IMR-90 (cell line): ENCODE results near the gene AJUBA. TPM values are rescaled to one million over a fixed set of nuclear protein-coding genes. Genes with fewer than 3 reads are reported as not detected.
"Not testable (repeated sequence)": the region's sequence is repeated elsewhere in the genome, so short reads cannot be mapped to it uniquely, and the experiment has no call there.

ENCODE experiments used
- ATAC-seq: fragments of 200-7000 bp; cut with Tn5 transposase; 2 replicates; pipeline ENCODE4 v1.9.1; 2020; ENCODE audit warnings: low read depth, mild to moderate bottlenecking, moderate library complexity
- BruUV-seq: library from RNA; stranded (reverse); fragments of 400-500 nt; replicated peaks from 2 replicates; lab custom pipeline; 2021; lab: Mats Ljungman, UMichigan
- CTCF ChIA-PET: fragments of 300-600 bp; formaldehyde crosslinking; extraction: SDS; loops from one replicate; lab custom pipeline; 2021; ENCODE audit warnings: antibody characterized with exemption; lab: Yijun Ruan, JAX
- POLR2A ChIA-PET: fragments of 300-600 bp; sonication (Branson Sonifier 250); formaldehyde crosslinking; loops from one replicate; lab custom pipeline; 2022; ENCODE audit warnings: antibody characterized with exemption; ENCODE audit not compliant: unreplicated experiment; lab: Charles Lee
- DNase-seq: peaks from one replicate; pipeline ENCODE4 v3.0.0; 2013
- H2AFZ ChIP-seq: replicated peaks from 2 replicates; pipeline ENCODE3; 2013; ENCODE audit warnings: low read length, mild to moderate bottlenecking; ENCODE audit not compliant: poor library complexity
- H2AK5ac ChIP-seq: 2 replicates; pipeline ENCODE4 v1.6.1; 2013; ENCODE audit warnings: low read depth, low read length, inconsistent platforms
- H2AK9ac ChIP-seq: replicated peaks from 2 replicates; pipeline ENCODE3; 2013; ENCODE audit warnings: mild to moderate bottlenecking, low read depth, low read length, moderate library complexity; ENCODE audit not compliant: poor library complexity
- H2BK120ac ChIP-seq: 2 replicates; pipeline ENCODE4 v1.6.1; 2013; ENCODE audit warnings: low read depth, low read length, inconsistent platforms
- H2BK15ac ChIP-seq: 3 replicates; pipeline ENCODE4 v1.6.1; 2013; ENCODE audit warnings: low read depth, low read length, inconsistent platforms
- H2BK20ac ChIP-seq: 2 replicates; pipeline ENCODE4 v1.6.1; 2013; ENCODE audit warnings: low read depth, mild to moderate bottlenecking, inconsistent platforms, low read length, moderate library complexity
- H2BK5ac ChIP-seq: 2 replicates; pipeline ENCODE4 v1.6.1; 2013; ENCODE audit warnings: mild to moderate bottlenecking, low read depth, low read length, inconsistent platforms; ENCODE audit not compliant: poor library complexity, severe bottlenecking
- H3K14ac ChIP-seq: replicated peaks from 2 replicates; pipeline ENCODE4 v1.6.1; 2013; ENCODE audit warnings: low read depth, low read length, inconsistent platforms
- H3K18ac ChIP-seq: 2 replicates; pipeline ENCODE4 v1.6.1; 2013; ENCODE audit warnings: low read depth, low read length, control low read depth
- H3K23ac ChIP-seq: 2 replicates; pipeline ENCODE4 v1.6.1; 2013; ENCODE audit warnings: low read depth, low read length, inconsistent platforms
- H3K27ac ChIP-seq: 2 replicates; pipeline ENCODE4 v1.5.1; 2013; ENCODE audit warnings: mild to moderate bottlenecking, control low read depth, low read length; ENCODE audit not compliant: insufficient read depth
- H3K27me3 ChIP-seq: 2 replicates; pipeline ENCODE4 v1.6.1; 2013; ENCODE audit warnings: low read length; ENCODE audit not compliant: control insufficient read depth, insufficient read depth
- H3K36me3 ChIP-seq: 2 replicates; pipeline ENCODE4 v1.6.1; 2013; ENCODE audit warnings: low read length, mixed read lengths; ENCODE audit not compliant: control insufficient read depth, insufficient read depth
- H3K4ac ChIP-seq: 2 replicates; pipeline ENCODE4 v1.6.1; 2013; ENCODE audit warnings: low read depth, low read length, inconsistent platforms
- H3K4me1 ChIP-seq: 2 replicates; pipeline ENCODE4 v1.6.1; 2013; ENCODE audit warnings: low read length, mixed read lengths; ENCODE audit not compliant: control insufficient read depth, insufficient read depth
- H3K4me2 ChIP-seq: 2 replicates; pipeline ENCODE4 v1.6.1; 2013; ENCODE audit warnings: low read depth, mild to moderate bottlenecking, control low read depth, low read length, moderate library complexity
- H3K4me3 ChIP-seq: 2 replicates; pipeline ENCODE4 v1.5.1; 2013; ENCODE audit warnings: low read depth, mild to moderate bottlenecking, control low read depth, low read length, moderate library complexity; ENCODE audit not compliant: insufficient read depth
- H3K56ac ChIP-seq: 2 replicates; pipeline ENCODE4 v1.6.1; 2013; ENCODE audit warnings: low read length, inconsistent platforms; ENCODE audit not compliant: insufficient read depth; ENCODE audit errors: extremely low read depth
- H3K79me1 ChIP-seq, 2 experiments: 2 replicates each; pipeline ENCODE4 v1.6.1; 2013; ENCODE audit warnings: low read length in 2 of 2, inconsistent platforms in 1 of 2, low read depth in 1 of 2
- H3K9ac ChIP-seq: 2 replicates; pipeline ENCODE4 v1.6.1; 2013; ENCODE audit warnings: low read depth, low read length, control low read depth
- H3K9me1 ChIP-seq: 2 replicates; pipeline ENCODE4 v1.6.1; 2013; ENCODE audit warnings: low read length, inconsistent platforms; ENCODE audit not compliant: insufficient read depth
- H3K9me3 ChIP-seq: 2 replicates; pipeline ENCODE4 v1.6.1; 2013; ENCODE audit warnings: low read length; ENCODE audit not compliant: control insufficient read depth, insufficient read depth
- H4K20me1 ChIP-seq: 2 replicates; pipeline ENCODE4 v1.6.1; 2013; ENCODE audit warnings: low read length, inconsistent platforms; ENCODE audit not compliant: insufficient read depth
- H4K5ac ChIP-seq: 2 replicates; pipeline ENCODE4 v1.6.1; 2013; ENCODE audit warnings: mild to moderate bottlenecking, low read depth, low read length, control low read depth
- H4K8ac ChIP-seq, 2 experiments: 2 replicates each; pipeline ENCODE4 v1.6.1; 2013; ENCODE audit warnings: low read depth in 2 of 2, low read length in 2 of 2, control low read depth in 1 of 2, inconsistent platforms in 1 of 2
- H4K91ac ChIP-seq: 2 replicates; pipeline ENCODE4 v1.6.1; 2013; ENCODE audit warnings: low read depth, low read length, inconsistent platforms; ENCODE audit not compliant: insufficient read depth
- CTCF ChIP-seq: conservative IDR thresholded peaks from 2 replicates; pipeline ENCODE4 v1.5.1; 2012; ENCODE audit warnings: mild to moderate bottlenecking, low read depth, low read length, improper control_type of control experiment
- POLR2A ChIP-seq: IDR thresholded peaks from 2 replicates; pipeline ENCODE4 v1.6.1; 2012; ENCODE audit warnings: mild to moderate bottlenecking, low read depth, low read length
- RFX5 ChIP-seq: IDR thresholded peaks from 2 replicates; pipeline ENCODE4 v1.8.0; 2012; ENCODE audit warnings: low read depth, mild to moderate bottlenecking, low read length, moderate library complexity
- WGBS, 2 experiments: methylation state at CpG; one replicate each; pipeline versions ENCODE4 v1.1.5 to v1.1.7; 2013; ENCODE audit warnings: missing lambda C conversion rate in 2 of 2; ENCODE audit not compliant: insufficient read length in 1 of 2; ENCODE audit errors: extremely low coverage in 2 of 2; 5-methylcytosine and 5-hydroxymethylcytosine counted together
- dilution Hi-C: fragments of 300-500 bp; cut with HindIII; formaldehyde crosslinking; loops from one replicate; pipeline ENCODE4 v1.14.3; 2018; ENCODE audit warnings: low sequenced_read_pairs; ENCODE audit not compliant: unreplicated experiment
- in situ Hi-C: fragments of 300-500 bp; cut with MboI; formaldehyde crosslinking; loops from 3 replicates; pipeline ENCODE4 v1.14.3; 2019; ENCODE audit warnings: low sequenced_read_pairs, inconsistent platforms, mixed read lengths
- intact Hi-C: fragments of 100-400 bp; cut with micrococcal nuclease; formaldehyde crosslinking; loops from 2 replicates; pipeline ENCODE4 v1.10.0; 2022
- polyA plus RNA-seq, 3 experiments: library from polyadenylated mRNA; depleted of rRNA; stranded (reverse); fragments of >200 nt; gene quantifications; 2 replicates each; pipeline ENCODE4 v1.2.3, GENCODE V29; 2012; ENCODE audit warnings: low replicate concordance in 1 of 3
- total RNA-seq: library from RNA; depleted of rRNA; stranded (reverse); fragments of >200 nt; gene quantifications from 2 replicates; pipeline ENCODE4 v1.2.3, GENCODE V29; 2012

Gene AJUBA
- total and polyA plus RNA-seq, 2 of the 4 experiments (the other 2 are of a cell fraction) = 46.4 to 67.6 TPM

GRCh38 chr14:23005451-23006187, 23.3 kb upstream of the AJUBA start:
- H3K9me3 ChIP-seq = no peaks in the 10 kb centered on the region
- H2BK15ac ChIP-seq = no peak overlapping the region
- H3K36me3 ChIP-seq = no peaks in the 10 kb centered on the region
- no peaks in the 10 kb centered on the region for H4K20me1 ChIP-seq
- POLR2A ChIA-PET = interaction anchor here (1.0 kb wide), 1 partner anchor 10 kb away, joined by 4 read pairs; no protein-coding TSS in a partner anchor
- no peak overlapping the region for H2AFZ ChIP-seq
- DNase-seq (peak; percentile 40), ATAC-seq (no peak)
- peaks cover 2% of the 10 kb centered on the region; the same call in 1 of the 2 replicates for H3K4me1 ChIP-seq
- no peak overlapping the region for H2BK5ac ChIP-seq
- H2AK9ac ChIP-seq = no peak overlapping the region
- no CpG with 5 or more reads among the region's 3 CpGs for WGBS, 2 experiments
- H2BK120ac ChIP-seq = no peak overlapping the region
- CTCF ChIA-PET = interaction anchor here (1.3 to 3.2 kb wide), 4 partner anchors 10 to 63 kb away, joined by 4 to 20 read pairs (median 10); no protein-coding TSS in a partner anchor
- H3K18ac ChIP-seq = no peak overlapping the region
- dilution Hi-C loops (no loop called here), in situ Hi-C loops (no loop called here), intact Hi-C loops (loop anchor here (2.0 kb wide), 1 partner anchor 29 kb away; the partner anchor contains the start of gene PSMB5)
- H4K8ac ChIP-seq = no peak overlapping the region
- no peaks in the 10 kb centered on the region for H3K27me3 ChIP-seq
- H3K4ac ChIP-seq = no peak overlapping the region
- H4K91ac ChIP-seq = no peak overlapping the region
- H2BK20ac ChIP-seq = no peak overlapping the region
- H3K9ac ChIP-seq = no peak overlapping the region
- H3K4me2 ChIP-seq = peak overlapping the region; percentile 92
- no peak for TF ChIP-seq POLR2A
- TF ChIP-seq CTCF = no peak
- no peak for TF ChIP-seq RFX5
- peaks cover 0 to 12% of the 10 kb centered on the region in 2 experiments; a peak in 3 of 4 replicates for H3K79me1 ChIP-seq
- H4K5ac ChIP-seq = no peak overlapping the region
- no TSS peak for BruUV-seq
- no peak overlapping the region for H3K4me3 ChIP-seq
- 0 out of 2 replicates have a peak overlapping the region, but pooled peaks have one; percentile 31 for H3K14ac ChIP-seq
- no peak overlapping the region for H3K23ac ChIP-seq
- H3K27ac ChIP-seq = no peak overlapping the region
- H3K56ac ChIP-seq = no peak overlapping the region
- peaks cover 3% of the 10 kb centered on the region; the same call in 1 of the 2 replicates for H3K9me1 ChIP-seq
- H2AK5ac ChIP-seq = no peak overlapping the region

- H4K20me1 ChIP-seq, H4K8ac ChIP-seq, H3K4ac ChIP-seq, H2AK9ac ChIP-seq, H3K9me3 ChIP-seq, H3K27me3 ChIP-seq, H4K91ac ChIP-seq, ATAC-seq, POLR2A ChIA-PET, H2BK20ac ChIP-seq, H3K56ac ChIP-seq, DNase-seq, H2AFZ ChIP-seq, H3K9me1 ChIP-seq, BruUV-seq, H3K14ac ChIP-seq, H4K5ac ChIP-seq, H3K27ac ChIP-seq, dilution Hi-C loops, H2BK15ac ChIP-seq, H3K4me3 ChIP-seq, intact Hi-C loops, H2AK5ac ChIP-seq, H3K4me1 ChIP-seq, H3K18ac ChIP-seq, H2BK5ac ChIP-seq, H3K4me2 ChIP-seq, H3K23ac ChIP-seq, H2BK120ac ChIP-seq, H3K9ac ChIP-seq, H3K36me3 ChIP-seq, in situ Hi-C loops: not testable (repeated sequence)
- WGBS, 2 experiments = no CpG with 5 or more reads among the region's 4 CpGs
- CTCF ChIA-PET = interaction anchor here (1.3 kb wide), 1 partner anchor 9 kb away, joined by 4 read pairs; no protein-coding TSS in a partner anchor
- H3K79me1 ChIP-seq = peaks cover 0 to 12% of the 10 kb centered on the region in 2 experiments; a peak in 2 of 4 replicates
Measured at GRCh38 chr14:23004274-23004673, 21.9 kb upstream of the AJUBA start.
